Neutrophil (primary cell): ENCODE measurements around the gene GLYATL2.

Source experiments
- H3K27ac ChIP-seq: fragments of 200-600 bp; sonication (generic); 2 replicates; pipeline ENCODE4 v1.5.1; 2016; ENCODE audit warnings: mild to moderate bottlenecking, moderate library complexity
- H3K27me3 ChIP-seq: fragments of 200-600 bp; sonication (generic); 2 replicates; pipeline ENCODE4 v1.6.0; 2016; ENCODE audit warnings: mild to moderate bottlenecking
- H3K36me3 ChIP-seq: fragments of 200-600 bp; sonication (generic); 2 replicates; pipeline ENCODE4 v1.5.1; 2017
- H3K4me1 ChIP-seq, 2 experiments: fragments of 200-600 bp in 1 of 2; sonication (generic) in 1 of 2; 1 replicate in 1 of 2; 2 replicates in 1 of 2; pipeline versions ENCODE4 v1.5.1 to v1.6.1; 2013 to 2016; ENCODE audit warnings: low read depth in 1 of 2, low read length in 1 of 2, mild to moderate bottlenecking in 1 of 2, moderate library complexity in 1 of 2; ENCODE audit not compliant: control insufficient read depth in 1 of 2, insufficient read depth in 1 of 2
- H3K4me3 ChIP-seq, 2 experiments: fragments of 200-600 bp in 1 of 2; sonication (generic) in 1 of 2; 1 replicate in 1 of 2; 2 replicates in 1 of 2; pipeline ENCODE4 v1.5.1; 2013 to 2016; ENCODE audit warnings: low read depth in 1 of 2, low read length in 1 of 2, mild to moderate bottlenecking in 1 of 2, moderate library complexity in 1 of 2
- H3K9me3 ChIP-seq: fragments of 200-600 bp; sonication (generic); 2 replicates; pipeline ENCODE4 v1.5.1; 2016
- TF ChIP-seq, protein P1 (sequence below): fragments of 200-600 bp; sonication (generic); IDR thresholded peaks from 2 replicates; pipeline ENCODE4 v1.5.1; 2016; ENCODE audit warnings: antibody characterized with exemption

The GLYATL2 gene

GRCh38 chr11:58801302-58801701 lies 43.2 kb downstream of the GLYATL2 start:
- Histone ChIP-seq H3K27ac (no peak overlapping the region), H3K27me3 (no peaks in the 10 kb centered on the region), H3K4me1 (no peaks in the 10 kb centered on the region), H3K36me3 (no peaks in the 10 kb centered on the region), H3K4me3 (no peak overlapping the region), H3K9me3 (no peaks in the 10 kb centered on the region)
- TF ChIP-seq, protein P1, sequence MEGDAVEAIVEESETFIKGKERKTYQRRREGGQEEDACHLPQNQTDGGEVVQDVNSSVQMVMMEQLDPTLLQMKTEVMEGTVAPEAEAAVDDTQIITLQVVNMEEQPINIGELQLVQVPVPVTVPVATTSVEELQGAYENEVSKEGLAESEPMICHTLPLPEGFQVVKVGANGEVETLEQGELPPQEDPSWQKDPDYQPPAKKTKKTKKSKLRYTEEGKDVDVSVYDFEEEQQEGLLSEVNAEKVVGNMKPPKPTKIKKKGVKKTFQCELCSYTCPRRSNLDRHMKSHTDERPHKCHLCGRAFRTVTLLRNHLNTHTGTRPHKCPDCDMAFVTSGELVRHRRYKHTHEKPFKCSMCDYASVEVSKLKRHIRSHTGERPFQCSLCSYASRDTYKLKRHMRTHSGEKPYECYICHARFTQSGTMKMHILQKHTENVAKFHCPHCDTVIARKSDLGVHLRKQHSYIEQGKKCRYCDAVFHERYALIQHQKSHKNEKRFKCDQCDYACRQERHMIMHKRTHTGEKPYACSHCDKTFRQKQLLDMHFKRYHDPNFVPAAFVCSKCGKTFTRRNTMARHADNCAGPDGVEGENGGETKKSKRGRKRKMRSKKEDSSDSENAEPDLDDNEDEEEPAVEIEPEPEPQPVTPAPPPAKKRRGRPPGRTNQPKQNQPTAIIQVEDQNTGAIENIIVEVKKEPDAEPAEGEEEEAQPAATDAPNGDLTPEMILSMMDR = no peak

- Histone ChIP-seq H3K27me3 (no peaks in the 10 kb centered on the region), H3K27ac (no peak overlapping the region), H3K4me1 (no peaks in the 10 kb centered on the region), H3K36me3 (no peaks in the 10 kb centered on the region), H3K9me3 (no peaks in the 10 kb centered on the region), H3K4me3 (no peak overlapping the region)
- TF ChIP-seq, protein P1 = no peak
These were observed 48.2 kb downstream of the GLYATL2 start for GRCh38 chr11:58796333-58796732.

- Histone ChIP-seq H3K27me3 (no peaks in the 10 kb centered on the region), H3K9me3 (no peaks in the 10 kb centered on the region), H3K4me1 (no peaks in the 10 kb centered on the region), H3K4me3 (no peak overlapping the region), H3K36me3 (no peaks in the 10 kb centered on the region), H3K27ac (no peak overlapping the region)
- TF ChIP-seq, protein P1 = peak; percentile 61
These were observed 56.0 kb downstream of the GLYATL2 start for GRCh38 chr11:58788355-58789023.

DNA sequence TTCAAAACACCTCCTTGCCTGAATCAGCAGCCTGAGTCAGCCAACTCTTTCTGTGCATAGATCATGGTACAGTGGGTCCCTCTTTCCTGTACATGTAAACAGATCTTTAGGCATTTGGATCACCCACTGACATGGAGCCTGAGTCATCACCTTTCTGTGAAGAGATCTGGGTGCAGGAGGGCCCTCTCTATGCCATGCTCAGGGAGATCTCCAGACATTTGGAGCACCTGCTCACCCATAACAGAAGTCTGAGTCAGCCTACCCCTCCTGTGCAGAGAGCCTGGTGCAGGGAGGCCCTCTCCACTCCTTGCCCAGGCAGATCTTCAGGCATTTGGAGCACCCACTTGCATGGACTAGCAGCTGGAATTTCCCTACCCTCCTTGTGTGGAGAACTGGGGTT lies 56.6 kb downstream of the GLYATL2 start:
- Histone ChIP-seq H3K27me3 (no peaks in the 10 kb centered on the region), H3K27ac (no peak overlapping the region), H3K36me3 (no peaks in the 10 kb centered on the region)

DNA sequence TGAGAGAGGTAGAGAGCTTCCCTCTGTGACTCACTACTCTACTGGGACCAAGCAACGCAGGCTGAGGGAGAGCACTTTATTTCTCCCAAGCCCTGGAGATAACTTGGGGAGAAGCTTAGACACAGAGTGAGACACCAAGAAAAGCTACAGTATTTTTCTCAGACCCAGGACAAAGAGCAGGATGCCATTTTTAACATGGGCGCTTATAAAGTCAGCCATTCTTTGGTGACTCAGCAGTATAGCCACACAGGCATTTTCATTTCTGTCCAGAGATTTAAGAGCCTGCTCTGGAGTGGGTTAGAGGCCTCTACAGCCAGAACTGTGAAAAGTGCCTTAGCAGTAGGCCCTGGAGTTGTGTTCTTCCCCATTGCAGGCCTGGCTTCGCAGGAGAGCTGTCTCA lies 57.8 kb downstream of the GLYATL2 start:
- Histone ChIP-seq H3K9me3 (no peaks in the 10 kb centered on the region), H3K4me3 (no peak overlapping the region), H3K36me3 (no peaks in the 10 kb centered on the region), H3K4me1 (no peaks in the 10 kb centered on the region), H3K27me3 (no peaks in the 10 kb centered on the region), H3K27ac (no peak overlapping the region)
- TF ChIP-seq, protein P1 = no peak

More for the DNA sequence above, 56.6 kb downstream of the GLYATL2 start:
- no peak overlapping the region for H3K4me3 ChIP-seq
- TF ChIP-seq, protein P1 = no peak
- H3K9me3 ChIP-seq = no peaks in the 10 kb centered on the region
- H3K4me1 ChIP-seq = no peaks in the 10 kb centered on the region
